ENCODE data around the gene PHLDB3. TPM values are rescaled to one million over a fixed set of nuclear protein-coding genes. Genes with fewer than 3 reads are reported as not detected.

Gene PHLDB3
- total RNA-seq, 4 donors from 2014 or later = 45.3 to 92.8 (median 61.9) TPM

DNA sequence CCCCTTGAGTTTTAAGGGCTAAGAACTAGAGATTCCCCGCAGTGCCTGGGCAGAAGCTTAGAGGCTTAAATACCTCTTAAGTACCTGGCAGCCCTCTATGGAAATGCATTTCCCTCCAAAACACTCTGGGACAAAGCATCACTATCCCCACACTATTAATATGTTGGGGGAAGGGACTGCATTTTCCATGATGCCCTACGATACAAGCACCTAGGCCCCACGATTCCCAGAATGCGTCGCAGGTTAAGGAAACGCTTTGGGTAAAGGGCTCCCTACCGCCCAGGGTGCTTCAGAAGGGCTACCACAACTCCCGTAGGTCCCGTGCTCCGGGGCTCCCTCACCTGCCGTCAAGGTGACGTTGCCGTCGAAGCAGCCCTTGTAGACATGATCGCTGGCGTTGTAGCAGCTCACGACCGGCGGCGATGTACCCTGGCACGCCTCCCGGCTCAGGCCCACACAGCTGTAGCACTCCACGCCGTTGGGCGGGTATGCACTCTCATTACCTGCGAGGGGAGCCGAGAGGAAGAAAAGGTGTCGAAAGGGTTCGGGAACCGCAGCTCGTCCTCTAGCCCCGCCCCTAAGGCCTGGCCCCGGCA lies 41.7 kb downstream of the PHLDB3 start:
- 12 to 63% methylated on average over 3 to 11 of the region's 33 CpGs for WGBS, 2 donors

GRCh38 chr19:43462383-43462782 lies 42.2 kb downstream of the PHLDB3 start:
- Histone ChIP-seq H3K27ac (peak overlapping the region; percentile 90 to 96 (median 92)), H3K4me3 (peak overlapping the region; percentile 54 to 68 (median 66)), H3K36me3 (peaks cover 0 to 27% (median 5%) of the 10 kb centered on the region in 3 donors), H3K4me1 (peaks cover 7 to 61% (median 19%) of the 10 kb centered on the region in 3 donors), H3K27me3 (no peaks in the 10 kb centered on the region), H3K9me3 (no peaks in the 10 kb centered on the region)
- DNase-seq = no peak
- intact Hi-C loops (cut with DNase I) = no loop called here
- 89 to 96% methylated on average over 6 of the region's 7 CpGs for WGBS, 2 donors
- TF ChIP-seq POLR2A (IDR thresholded peaks at IDR 0.05) = no peak
- TF ChIP-seq, protein P1, sequence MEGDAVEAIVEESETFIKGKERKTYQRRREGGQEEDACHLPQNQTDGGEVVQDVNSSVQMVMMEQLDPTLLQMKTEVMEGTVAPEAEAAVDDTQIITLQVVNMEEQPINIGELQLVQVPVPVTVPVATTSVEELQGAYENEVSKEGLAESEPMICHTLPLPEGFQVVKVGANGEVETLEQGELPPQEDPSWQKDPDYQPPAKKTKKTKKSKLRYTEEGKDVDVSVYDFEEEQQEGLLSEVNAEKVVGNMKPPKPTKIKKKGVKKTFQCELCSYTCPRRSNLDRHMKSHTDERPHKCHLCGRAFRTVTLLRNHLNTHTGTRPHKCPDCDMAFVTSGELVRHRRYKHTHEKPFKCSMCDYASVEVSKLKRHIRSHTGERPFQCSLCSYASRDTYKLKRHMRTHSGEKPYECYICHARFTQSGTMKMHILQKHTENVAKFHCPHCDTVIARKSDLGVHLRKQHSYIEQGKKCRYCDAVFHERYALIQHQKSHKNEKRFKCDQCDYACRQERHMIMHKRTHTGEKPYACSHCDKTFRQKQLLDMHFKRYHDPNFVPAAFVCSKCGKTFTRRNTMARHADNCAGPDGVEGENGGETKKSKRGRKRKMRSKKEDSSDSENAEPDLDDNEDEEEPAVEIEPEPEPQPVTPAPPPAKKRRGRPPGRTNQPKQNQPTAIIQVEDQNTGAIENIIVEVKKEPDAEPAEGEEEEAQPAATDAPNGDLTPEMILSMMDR (IDR thresholded peaks at IDR 0.05) = no peak

More for the DNA sequence above, 41.7 kb downstream of the PHLDB3 start:
- H3K36me3 ChIP-seq = peaks cover 0 to 27% (median 5%) of the 10 kb centered on the region in 3 donors
- peak overlapping the region; percentile 54 to 68 (median 66) for H3K4me3 ChIP-seq
- TF ChIP-seq POLR2A (IDR thresholded peaks at IDR 0.05) = peak in 2 of 4 donors; percentile 12 to 34
- TF ChIP-seq, protein P1 (IDR thresholded peaks at IDR 0.05) = peak in 1 of 6 experiments; percentile 2
- intact Hi-C loops (cut with DNase I) = no loop called here
- no peak for DNase-seq
- peak overlapping the region; percentile 90 to 96 (median 92) for H3K27ac ChIP-seq
- H3K27me3 ChIP-seq = no peaks in the 10 kb centered on the region
- H3K9me3 ChIP-seq = no peaks in the 10 kb centered on the region
- peaks cover 12 to 61% (median 22%) of the 10 kb centered on the region in 3 donors for H3K4me1 ChIP-seq

GRCh38 chr19:43461303-43461702 lies 43.2 kb downstream of the PHLDB3 start:
- H3K4me3 ChIP-seq = no peak overlapping the region
- WGBS, 2 donors = 80 to 96% methylated on average over 7 to 10 of the region's 12 CpGs
- no peaks in the 10 kb centered on the region for H3K9me3 ChIP-seq
- peaks cover 8 to 61% (median 19%) of the 10 kb centered on the region in 3 donors for H3K4me1 ChIP-seq
- peak overlapping the region in 2 of 4 donors; percentile 31 to 90 for H3K27ac ChIP-seq
- H3K36me3 ChIP-seq = peaks cover 0 to 27% (median 5%) of the 10 kb centered on the region in 3 donors
- intact Hi-C loops (cut with DNase I) = no loop called here
- TF ChIP-seq, protein P1 (IDR thresholded peaks at IDR 0.05) = no peak
- no peak for TF ChIP-seq POLR2A (IDR thresholded peaks at IDR 0.05)
- no peak for DNase-seq
- H3K27me3 ChIP-seq = no peaks in the 10 kb centered on the region

DNA sequence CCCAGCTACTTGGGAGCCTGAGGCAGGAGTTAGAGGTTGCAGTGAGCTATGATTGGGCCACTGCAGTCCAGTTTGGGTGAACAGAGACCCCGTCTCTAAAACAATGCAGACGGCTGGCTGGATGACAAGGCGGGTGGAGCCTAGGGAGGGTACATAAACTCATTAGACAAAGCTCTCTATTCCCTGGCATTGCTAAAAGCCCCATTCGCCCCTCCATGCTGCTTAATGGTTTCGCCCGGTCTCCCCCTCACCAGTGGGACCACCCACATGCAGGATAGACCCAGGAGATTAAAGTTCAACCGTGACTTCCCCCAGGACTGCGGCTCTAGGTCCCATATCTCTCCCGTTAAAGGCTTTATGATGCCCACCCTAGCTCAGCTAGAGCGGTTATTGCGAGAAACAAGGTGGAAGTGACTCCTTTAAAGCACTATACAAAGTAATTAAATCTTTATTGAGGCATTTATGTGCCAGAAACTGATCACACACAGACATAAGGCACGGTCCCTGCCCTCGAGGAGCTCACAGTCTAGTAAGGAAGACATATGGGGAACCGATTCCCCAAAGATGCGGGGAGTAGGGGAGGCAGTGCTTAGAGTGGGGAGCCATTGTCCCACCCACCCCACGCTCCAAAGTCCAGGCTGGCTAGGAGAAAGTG lies 44.1 kb downstream of the PHLDB3 start:
- no peak overlapping the region for H3K4me3 ChIP-seq
- TF ChIP-seq, protein P1 (IDR thresholded peaks at IDR 0.05) = no peak
- no peak for TF ChIP-seq POLR2A (IDR thresholded peaks at IDR 0.05)
- no peaks in the 10 kb centered on the region for H3K27me3 ChIP-seq
- 83 to 87% methylated on average over 9 to 13 of the region's 16 CpGs for WGBS, 2 donors
- intact Hi-C loops (cut with DNase I) = no loop called here
- H3K27ac ChIP-seq = peak overlapping the region in 1 of 4 donors; percentile 90
- peaks cover 0 to 27% (median 5%) of the 10 kb centered on the region in 3 donors for H3K36me3 ChIP-seq
- no peak for DNase-seq
- peaks cover 14 to 61% (median 14%) of the 10 kb centered on the region in 3 donors for H3K4me1 ChIP-seq
- H3K9me3 ChIP-seq = no peaks in the 10 kb centered on the region

GRCh38 chr19:43457809-43458208 lies 46.7 kb downstream of the PHLDB3 start:
- H3K27me3 ChIP-seq = no peaks in the 10 kb centered on the region
- no peaks in the 10 kb centered on the region for H3K9me3 ChIP-seq
- DNase-seq = no peak
- intact Hi-C loops (cut with DNase I) = no loop called here
- peak overlapping the region in 3 of 4 donors; percentile 57 to 87 (median 68) for H3K27ac ChIP-seq
- H3K36me3 ChIP-seq = peaks cover 0 to 26% (median 5%) of the 10 kb centered on the region in 3 donors
- WGBS, 2 donors = 48 to 75% methylated on average over 4 of the region's 4 CpGs
- H3K4me1 ChIP-seq = peaks cover 12 to 58% (median 15%) of the 10 kb centered on the region in 3 donors
- TF ChIP-seq POLR2A (IDR thresholded peaks at IDR 0.05) = no peak
- TF ChIP-seq, protein P1 (IDR thresholded peaks at IDR 0.05) = no peak
- H3K4me3 ChIP-seq = no peak overlapping the region

All from esophagus squamous epithelium (tissue), 5 donors.